Epithelial cell of proximal tubule (primary cell): ENCODE results near the gene MISP. TPM values are rescaled to one million over a fixed set of nuclear protein-coding genes. Genes with fewer than 3 reads are reported as not detected.
"Not testable (repeated sequence)": the region's sequence is repeated elsewhere in the genome, so short reads cannot be mapped to it uniquely, and the experiment has no call there.

Experiments
- DNase-seq: peaks from one replicate; pipeline ENCODE4 v3.0.0-alpha.2; 2011; ENCODE audit warnings: low read depth
- H3K4me3 ChIP-seq: 2 replicates; pipeline ENCODE4 v1.5.1; 2011; ENCODE audit warnings: low read depth, mild to moderate bottlenecking, low read length
- CTCF ChIP-seq: conservative IDR thresholded peaks from 2 replicates; pipeline ENCODE4 v1.5.1; 2012; ENCODE audit warnings: low read depth, mild to moderate bottlenecking, low read length
- total RNA-seq: library from RNA; depleted of rRNA; stranded (reverse); fragments of >200 nt; gene quantifications from 2 replicates; pipeline ENCODE4 v1.2.3, GENCODE V29; 2015

The MISP gene
- total RNA-seq, 1 donor from 2014 or later = 41.5 TPM

- no peak for DNase-seq
- no peak for TF ChIP-seq CTCF
- H3K4me3 ChIP-seq = no peak overlapping the region
These were observed 18.5 kb upstream of the MISP start for GRCh38 chr19:732148-733069.

- no peak for TF ChIP-seq CTCF
- no peak for DNase-seq
- H3K4me3 ChIP-seq = no peak overlapping the region
These were observed 16.2 kb upstream of the MISP start for GRCh38 chr19:734716-735115.

GRCh38 chr19:736125-736524 is 14.8 kb upstream of the MISP start:
- DNase-seq = no peak
- TF ChIP-seq CTCF = no peak
- no peak overlapping the region for H3K4me3 ChIP-seq

GRCh38 chr19:737591-738093 is 13.3 kb upstream of the MISP start:
- TF ChIP-seq CTCF = peak; percentile 60
- H3K4me3 ChIP-seq = no peak overlapping the region
- no peak for DNase-seq

- DNase-seq = no peak
- H3K4me3 ChIP-seq = no peak overlapping the region
- no peak for TF ChIP-seq CTCF
These were observed 12.3 kb upstream of the MISP start for GRCh38 chr19:738509-739128.

- no peak overlapping the region for H3K4me3 ChIP-seq
- no peak for TF ChIP-seq CTCF
- DNase-seq = no peak
These were observed 10.8 kb upstream of the MISP start for GRCh38 chr19:739998-740715.

- DNase-seq, H3K4me3 ChIP-seq: not testable (repeated sequence)
These were observed 10.0 kb upstream of the MISP start for GRCh38 chr19:740816-741505.
